CD1c-positive myeloid dendritic cell (primary cell): ENCODE data around the gene CAVIN1.
A peak's percentile ranks its signal among the peaks of the same experiment; 100 is the strongest.
"Not testable (repeated sequence)": the region's sequence is repeated elsewhere in the genome, so short reads cannot be mapped to it uniquely, and the experiment has no call there.

ENCODE experiments used
- DNase-seq: peaks from one replicate; pipeline ENCODE4 v3.0.0-alpha.2; 2016; ENCODE audit errors: extremely low spot score

Gene CAVIN1

DNA sequence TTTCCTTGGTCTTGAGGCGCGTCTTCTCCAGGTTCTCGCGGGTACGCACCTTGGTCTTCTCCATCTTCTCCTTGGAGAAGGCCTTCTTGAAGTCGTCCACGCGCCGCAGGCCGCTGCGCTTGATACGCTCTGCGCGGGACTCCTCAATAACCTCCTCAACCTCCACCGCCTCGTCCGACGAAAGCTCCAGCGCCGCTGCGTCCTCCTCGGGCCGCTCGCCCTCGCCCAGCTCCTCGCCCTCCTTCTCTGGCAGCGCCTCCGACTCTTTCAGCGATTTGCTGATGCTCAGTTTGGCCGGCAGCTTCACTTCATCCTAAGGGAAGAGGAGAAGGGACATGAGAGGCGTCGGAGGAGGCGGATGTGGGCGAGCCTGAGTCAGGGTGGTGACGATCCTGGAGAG, 18.0 kb downstream of the CAVIN1 start:
- DNase-seq, result no peak

DNA sequence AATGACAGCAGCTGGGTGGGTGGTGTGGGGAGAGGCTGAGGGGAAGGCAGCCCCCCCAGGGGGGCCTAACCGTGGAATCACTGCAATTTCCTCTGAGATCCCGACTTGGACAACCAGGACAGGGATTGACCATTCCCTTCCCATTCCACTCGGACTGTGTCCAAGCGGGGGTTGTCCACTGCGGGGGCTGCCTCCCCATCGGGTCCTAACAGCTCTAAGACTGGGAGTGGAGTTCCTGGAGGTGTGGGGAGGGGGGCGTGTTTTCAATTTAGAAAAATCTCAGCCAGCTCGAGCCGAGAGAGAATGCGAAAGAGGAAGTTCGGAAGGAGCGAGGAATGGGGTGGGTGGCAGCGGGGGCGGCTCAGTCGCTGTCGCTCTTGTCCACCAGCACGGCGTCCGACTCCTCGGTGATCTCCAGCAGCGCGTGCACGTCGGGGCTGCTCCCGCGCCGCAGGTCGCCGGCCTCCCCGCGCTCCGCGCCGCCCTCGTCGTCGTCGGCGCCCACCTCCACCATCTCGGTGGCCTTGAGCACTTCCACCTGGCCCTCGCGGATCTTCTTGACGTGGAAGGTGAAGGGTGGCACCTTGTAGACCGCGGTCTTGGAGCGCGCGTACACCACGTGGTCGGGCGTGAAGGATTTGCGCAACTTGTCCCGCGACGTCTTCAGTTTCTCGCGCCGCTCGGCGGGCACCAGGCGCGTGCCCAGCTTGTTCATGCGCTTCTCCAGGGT, 18.6 kb downstream of the CAVIN1 start:
- no peak for DNase-seq

DNA sequence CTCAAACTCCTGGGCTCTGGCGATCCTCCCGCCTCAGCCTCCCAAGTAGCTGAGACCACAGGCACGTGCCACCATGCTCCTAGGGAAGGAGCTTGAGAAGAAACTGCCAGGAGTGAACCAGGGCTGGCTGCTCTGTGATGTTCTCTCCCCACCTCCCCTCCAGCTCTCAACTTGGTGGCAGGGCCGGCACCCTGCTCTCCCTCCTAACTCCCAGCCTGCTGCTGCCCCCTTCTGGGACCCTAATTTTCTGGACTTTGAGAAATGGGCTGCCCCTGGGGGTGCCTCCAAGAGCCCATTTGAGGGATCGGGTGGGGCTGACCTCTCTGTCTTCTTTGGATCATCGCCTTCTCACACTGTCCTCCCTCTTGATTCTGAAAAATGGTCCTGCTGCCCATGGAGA, 19.9 kb downstream of the CAVIN1 start:
- DNase-seq, result no peak

DNA sequence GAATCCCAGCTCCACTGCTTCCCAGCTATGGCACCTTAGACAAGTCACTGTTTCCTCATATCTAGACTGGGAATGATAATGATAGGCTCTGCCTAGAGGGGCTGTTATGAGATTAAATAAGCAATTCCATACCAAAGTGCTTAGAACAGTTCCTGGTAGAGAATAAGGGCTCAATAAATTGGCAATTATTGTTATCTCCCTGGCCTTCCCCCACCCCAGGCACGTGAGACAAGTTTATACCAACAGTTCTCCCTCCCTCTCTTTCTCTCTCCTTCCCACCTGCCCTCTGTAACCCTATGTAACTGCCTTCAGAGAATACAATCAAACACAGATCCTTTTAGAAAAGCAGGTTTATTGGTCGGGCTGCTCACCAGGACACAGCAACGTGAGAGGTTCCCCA, 20.9 kb downstream of the CAVIN1 start:
- DNase-seq, result no peak

DNA sequence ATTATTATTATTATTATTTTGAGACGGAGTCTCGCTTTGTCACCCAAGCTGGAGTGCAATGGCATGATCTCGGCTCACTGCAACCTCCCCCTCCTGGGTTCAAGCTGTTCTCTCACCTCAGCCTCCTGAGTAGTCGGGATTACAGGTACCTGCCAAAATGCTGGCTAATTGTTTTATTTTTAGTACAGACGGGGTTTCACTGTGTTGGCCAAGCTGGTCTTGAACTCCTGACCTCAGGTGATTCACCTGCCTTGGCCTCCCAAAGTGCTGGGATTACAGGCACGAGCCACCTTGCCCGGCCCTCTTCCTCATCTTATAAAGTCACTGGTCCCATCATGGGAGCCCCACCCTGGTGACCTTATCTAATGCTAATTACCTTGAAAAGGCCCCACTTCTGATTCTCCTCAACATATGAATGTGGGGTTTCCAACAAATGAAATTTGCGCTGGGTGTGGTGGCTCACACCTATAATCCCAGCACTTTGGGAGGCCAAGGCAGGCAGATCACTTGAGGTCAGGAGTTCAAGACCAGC, 22.1 kb downstream of the CAVIN1 start:
- DNase-seq, result not testable (repeated sequence)

DNA sequence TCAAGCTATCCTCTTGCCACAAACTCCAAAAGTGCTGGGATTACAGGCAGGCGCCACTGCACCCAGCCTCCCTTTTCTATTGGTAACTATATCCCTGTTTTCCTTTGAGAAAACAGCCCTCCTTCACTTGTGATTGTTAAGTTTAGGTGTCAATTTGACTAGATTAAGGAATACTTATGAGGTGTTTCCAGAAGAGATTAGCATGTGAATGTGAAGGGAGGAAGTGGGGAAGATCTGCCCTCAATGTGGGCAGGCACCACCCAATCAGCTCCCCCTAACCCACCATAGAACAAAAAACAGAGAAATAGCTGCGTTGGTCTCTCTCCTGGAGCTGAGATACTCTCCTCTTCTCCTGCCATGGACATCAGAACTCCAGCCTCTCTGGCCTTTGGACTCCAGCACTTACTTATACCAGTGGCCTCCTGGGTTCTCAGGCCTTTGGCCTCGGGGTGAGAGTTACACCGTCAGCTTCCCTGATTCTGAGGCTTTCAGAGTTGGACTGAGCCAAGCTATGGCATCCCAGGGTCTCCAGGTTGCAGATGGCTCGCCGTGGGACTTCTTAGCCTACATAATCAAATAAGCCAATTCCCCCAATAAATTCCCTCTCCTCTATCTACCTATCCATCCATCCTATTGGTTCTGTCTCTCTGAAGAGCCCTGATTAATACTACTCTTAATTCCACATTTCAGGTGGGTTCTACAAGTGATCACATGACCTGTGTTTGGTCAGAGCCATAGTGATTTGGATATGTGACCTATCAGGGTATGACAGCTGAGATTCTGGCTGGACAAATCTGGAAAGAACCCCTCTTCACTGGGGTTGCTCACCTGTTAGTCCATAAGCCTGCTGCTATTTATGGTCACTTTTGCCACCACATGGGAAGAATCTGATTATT, 22.9 kb downstream of the CAVIN1 start:
- no peak for DNase-seq

DNA sequence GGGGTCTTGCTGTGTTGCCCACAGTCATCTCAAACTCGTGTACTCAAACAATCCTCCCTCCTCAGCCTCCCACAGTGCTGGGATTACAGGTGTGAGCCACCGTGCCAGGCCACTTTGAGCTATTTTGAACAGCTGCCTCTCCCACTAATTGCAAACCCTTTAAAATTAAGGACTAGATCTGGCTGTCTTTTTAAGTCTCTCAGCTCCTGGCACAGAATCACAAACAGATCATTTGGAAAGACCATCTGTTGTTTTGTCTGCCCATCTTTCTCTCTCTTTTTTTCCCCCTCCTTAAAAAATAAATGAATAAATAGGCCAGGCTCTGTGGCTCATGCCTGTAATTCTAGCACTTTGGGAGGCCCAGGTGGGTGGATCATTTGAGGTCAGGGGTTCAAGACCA, 23.9 kb downstream of the CAVIN1 start:
- DNase-seq, result no peak

DNA sequence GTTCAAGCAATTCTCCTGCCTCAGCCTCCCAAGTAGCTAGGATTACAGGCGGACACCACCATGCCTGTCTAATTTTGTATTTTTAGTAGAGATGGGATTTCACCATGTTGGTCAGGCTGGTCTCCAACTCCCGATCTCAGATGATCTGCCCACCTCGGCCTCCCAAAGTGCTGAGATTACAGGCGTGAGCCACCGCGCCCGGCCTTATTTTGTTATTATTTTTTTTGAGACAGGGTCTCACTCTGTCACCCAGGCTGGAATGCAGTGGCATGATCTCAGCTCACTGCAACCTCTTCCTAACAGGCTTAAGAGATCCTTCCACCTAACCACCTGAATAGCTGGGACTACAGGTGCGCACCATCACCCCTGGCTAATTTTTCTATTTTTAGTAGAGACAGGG, 27.5 kb downstream of the CAVIN1 start:
- DNase-seq, result not testable (repeated sequence)

DNA sequence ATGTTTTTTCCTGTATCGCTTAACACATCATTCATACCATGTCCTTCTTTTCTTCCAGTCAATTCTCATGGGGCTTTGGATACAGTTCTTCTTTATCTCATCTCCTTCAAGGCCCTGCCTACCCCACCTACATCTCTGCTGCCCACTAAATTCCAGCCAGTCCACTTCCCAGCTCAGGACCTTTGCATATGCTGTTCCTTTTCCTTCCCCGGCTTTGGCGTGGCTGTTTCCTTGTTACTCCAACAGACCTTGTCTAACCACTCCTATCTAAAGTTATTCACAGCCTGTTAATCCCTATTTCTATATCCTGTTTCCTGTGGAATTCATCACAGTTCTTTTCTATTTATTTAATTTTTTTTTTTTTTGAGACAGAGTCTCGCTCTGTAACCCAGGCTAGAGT, 28.2 kb downstream of the CAVIN1 start:
- DNase-seq, result no peak

DNA sequence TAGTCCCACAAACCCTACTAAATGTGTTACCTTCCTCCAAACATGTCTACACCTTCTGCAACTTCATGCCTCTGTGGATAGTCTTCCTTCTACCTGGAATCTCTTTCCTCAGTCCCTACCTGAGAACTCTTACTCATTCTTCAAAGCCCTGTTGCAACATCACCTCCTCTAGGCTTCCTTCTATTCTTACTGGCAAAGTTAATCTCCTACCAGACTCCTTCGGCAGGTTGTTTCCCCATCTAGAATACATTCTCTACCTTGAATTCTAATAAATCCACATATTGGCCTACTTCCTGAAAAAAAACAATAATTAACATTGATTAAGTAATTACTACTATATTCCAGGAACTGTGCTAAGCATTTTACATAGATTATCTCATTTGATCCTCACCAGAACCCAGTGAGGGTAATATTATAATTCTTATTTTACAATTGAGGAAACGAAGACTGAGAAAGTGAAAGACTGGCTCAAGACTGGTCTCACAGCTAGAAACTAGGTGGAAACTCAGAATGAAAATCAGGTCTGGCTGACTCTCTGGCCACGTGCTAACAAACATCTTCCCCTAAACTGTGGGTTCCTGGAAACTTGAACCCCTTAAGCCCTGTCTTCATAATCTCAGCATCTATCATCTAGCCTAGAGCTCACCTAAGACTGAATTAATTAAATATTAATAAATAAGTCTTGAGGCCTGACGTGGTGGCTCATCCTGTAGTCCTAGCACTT, 30.2 kb downstream of the CAVIN1 start:
- no peak for DNase-seq

DNA sequence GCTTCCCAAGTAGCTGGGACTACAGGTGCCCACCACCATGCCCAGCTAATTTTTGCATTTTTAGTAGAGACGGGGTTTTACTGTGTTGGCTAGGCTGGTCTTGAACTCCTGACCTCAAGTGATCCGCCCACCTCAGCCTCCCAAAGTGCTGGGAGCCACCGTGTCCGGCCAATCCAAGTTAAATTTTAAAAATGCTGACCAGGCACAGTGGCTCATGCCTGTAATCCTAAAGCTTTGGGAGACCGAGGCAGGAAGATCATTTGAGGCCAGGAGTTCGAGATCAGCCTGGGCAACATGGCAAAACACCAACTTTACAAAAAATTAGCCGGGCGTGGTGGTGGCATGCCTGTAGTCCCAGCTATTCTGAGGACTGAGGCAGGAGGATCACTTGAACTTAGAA, 31.6 kb downstream of the CAVIN1 start:
- not testable (repeated sequence) for DNase-seq

DNA sequence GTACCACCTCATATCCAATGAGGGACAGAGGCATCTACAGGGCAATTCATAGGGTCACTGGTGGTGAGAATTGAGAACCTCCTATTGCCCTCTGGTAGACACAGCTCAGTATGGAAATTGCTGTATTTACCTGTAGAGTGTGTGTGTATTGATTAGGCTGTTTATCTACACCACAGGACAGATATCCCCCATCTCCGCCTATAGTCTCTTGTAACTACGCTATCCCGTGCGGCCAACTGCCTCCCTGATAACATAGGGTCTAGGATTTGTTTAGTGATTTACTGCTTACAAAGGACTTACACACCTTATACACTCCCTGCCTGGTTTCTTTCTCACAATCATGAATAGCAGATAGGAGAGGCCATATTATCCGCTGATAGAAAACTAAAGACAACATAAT, 33.2 kb downstream of the CAVIN1 start:
- DNase-seq, result no peak

DNA sequence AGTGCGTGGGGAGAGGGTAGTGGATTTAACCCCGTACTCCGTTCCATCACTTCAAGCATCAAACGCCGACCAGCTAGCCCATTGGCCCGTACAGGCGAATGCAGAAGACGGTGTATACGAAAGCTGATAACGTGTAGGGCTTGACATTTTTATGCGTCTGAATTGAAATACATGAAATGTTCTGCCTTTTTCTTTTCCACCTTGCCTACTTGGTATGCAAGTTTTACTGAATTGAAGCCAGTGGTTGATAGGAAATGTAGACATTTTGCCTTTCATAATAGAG, 34.0 kb downstream of the CAVIN1 start:
- DNase-seq, result no peak

DNA sequence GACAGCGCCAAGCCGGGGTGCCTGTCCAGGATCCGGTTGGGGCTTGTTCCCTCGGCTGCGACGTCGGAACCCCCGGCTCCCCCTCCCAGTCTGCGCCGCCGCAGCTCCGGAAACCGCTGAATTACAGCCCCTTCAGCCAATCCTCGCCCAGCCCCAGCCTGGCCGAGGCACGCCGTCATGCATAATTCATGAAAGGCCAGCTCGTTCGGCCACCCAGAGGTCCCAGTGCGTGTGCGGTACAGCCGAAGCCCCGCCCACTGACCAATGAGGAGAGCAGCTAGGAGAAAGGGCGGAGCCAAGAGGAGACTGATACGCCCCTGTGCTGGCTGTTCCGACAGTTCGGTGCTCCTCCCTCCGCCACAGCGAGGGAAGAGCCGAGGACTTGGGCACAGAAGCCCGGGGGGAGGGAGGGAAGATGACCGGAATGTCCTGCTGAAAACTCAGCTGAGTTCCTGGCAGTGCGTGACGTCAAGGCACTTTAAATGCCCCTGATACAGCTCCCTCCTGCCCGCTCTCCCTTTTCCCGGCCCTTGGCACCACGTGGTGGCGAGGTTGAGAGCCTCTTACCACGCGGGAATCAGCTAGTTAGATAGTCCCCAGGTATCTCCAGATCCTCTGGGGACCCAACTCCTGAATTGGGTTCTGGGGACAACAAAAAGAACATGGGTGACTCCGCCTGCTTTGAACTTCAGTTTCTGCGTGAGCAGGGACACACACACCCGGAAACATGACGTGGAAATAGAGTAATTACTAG, 34.5 kb downstream of the CAVIN1 start, which contains the start of gene STAT3:
STAT3 (minus strand) TSS at position 62 of the 754 bp plus-strand sequence. CDS start 39,926 bp downstream, outside the sequence.
- DNase-seq, result peak; percentile 100

DNA sequence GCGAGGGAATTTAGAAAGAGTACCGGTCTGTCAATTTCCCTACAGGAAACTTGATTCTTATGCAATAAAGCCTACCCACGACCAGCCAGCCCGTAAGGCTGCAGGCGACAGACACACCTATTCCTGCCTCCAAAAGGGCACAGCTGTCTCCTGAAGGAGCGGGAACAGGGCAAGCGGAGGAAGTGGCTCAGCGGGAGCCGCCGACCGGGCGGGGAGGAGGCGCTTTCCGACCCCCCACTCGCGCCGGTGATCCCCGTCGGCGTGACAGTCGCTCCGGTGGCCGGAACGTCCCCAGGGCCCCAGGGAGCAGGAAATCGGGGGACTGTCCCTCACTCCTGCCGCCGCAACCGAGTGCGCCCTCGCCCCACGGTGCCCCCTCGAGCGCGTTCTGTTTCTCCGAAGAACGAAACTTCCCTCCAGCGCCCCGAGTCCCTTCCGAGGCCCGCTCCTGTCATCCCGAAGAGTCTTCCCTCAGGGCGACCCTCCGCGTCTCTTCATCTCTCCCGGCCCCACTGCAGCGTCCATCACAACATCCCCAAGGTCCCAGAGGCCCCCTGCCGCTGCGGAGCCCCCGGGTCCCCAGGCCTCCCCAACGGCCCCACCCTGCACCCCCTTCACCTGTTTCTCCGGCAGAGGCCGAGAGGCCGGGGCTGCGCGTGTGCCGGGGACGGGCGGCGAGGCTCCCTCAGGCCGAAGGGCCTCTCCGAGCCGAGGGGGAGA, 35.2 kb downstream of the CAVIN1 start:
- peak; percentile 59 for DNase-seq

DNA sequence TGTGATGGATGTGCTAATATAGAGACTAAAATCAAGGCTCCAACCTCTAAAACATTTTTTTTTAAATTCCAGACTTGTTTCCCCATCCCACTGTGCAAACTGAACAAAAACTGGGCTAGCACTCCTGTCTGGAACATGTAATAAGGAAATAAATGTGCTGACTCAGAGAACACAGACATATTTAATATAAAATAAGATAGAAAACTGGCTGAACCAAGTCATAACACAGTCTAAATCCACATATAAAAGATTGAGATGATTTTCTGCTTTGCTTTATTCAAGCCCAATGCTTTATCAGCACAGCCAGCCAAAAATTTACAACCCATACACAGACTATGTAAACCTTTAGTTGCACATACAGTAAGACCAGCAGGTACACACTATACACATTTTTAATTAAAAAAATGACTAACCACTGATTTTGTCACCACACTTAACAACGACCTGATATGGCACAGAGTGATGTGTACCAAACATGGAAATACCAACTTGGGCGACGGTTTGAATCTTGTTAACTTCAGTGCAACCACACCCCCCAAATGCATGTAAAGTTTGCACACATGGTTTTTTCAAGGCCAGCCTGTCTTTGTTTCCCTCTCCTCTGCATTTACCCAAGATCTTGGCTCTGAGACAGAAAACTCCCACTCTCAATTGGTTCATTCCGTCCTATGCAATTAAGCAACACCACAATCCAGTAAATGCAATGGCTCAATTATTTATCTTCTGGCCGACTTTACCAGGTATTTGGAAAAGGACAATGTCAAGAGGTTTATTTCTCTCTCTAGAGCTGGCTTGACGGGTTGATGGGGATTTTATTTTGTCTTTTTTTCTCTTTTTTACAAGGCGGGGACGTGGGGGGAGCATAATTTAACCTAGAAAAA, 36.0 kb downstream of the CAVIN1 start:
- DNase-seq, result peak; percentile 77

DNA sequence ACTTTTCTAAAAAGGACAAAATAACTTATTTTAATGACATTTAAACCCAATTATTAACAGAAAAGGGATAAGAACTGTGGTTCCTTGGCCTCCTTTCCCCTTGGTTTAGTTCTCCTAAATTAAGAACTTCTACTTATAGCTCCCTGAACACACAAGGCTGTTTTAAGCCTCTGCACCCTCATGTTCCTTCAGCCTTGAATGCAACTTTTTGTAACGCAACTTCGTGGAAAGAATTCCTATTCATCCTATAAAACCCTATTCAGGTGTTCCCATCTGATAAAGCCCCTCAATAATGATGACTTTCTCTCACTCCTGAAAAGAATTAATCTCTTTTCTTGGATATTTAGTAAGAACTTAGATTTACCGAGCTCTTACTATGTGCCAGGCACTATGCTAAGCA, 41.2 kb downstream of the CAVIN1 start:
- DNase-seq, result no peak

DNA sequence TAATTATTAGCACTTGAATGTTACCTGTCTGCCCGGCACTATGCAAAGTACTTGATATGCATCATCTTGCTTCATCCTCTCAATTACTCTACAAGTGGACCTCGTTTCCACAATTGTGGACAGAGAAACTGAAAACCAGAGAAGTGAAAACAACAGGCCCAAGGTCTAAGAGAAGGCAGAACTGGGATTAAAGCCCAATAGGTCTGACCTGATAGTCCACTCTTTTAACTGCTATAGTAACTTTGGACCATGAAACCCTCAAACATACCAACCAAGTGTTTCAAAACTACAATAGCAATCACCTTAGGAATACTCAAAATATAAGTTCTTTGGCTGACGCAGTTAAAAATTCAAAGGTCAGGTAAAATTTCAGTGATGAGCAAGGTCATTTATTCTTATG, 42.1 kb downstream of the CAVIN1 start:
- DNase-seq, result no peak

DNA sequence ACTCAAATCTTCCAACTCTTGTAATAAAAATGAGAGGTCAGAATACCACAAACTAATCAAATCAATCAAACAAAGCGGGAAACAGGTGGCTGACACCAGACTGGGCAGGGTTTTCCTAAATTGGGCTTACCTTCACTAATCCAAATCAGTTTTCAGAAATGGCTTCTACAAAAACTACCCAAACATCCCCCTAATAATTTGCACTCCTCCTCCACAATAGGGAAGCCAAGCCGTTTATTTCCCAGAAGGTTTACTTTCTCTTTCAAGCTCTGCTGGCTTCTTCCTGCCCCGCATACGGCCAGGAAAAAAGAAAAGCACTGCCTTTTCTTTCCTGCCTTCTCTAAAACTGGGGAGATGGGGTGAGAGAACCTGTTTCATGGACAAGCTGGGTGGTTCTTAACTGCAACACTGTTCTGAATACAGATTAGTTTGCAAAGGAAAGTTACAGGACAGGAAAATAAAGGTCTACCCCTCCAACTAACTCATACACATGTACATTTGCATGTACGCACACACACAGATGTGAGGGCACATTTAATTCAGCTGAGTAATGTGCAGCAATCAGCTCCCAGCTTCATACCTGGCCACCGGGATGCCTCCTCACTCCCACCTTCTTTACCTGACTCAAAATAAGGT, 44.0 kb downstream of the CAVIN1 start:
- peak; percentile 43 for DNase-seq
